Left lung (tissue), 10 donors: Measurements from ENCODE around the gene NFX1. TPM values are rescaled to one million over a fixed set of nuclear protein-coding genes. Genes with fewer than 3 reads are reported as not detected.

Experiments
- ATAC-seq: fragments of 200-7000 bp; cut with Tn5 transposase; one replicate; pipeline ENCODE4 v1.9.1; 2020; ENCODE audit warnings: moderate library complexity
- DNase-seq, 4 donors: peaks; one replicate each; pipeline ENCODE4 v3.0.0-alpha.2; 2013 to 2020
- H3K27ac ChIP-seq, 2 donors: fragments of 200-600 bp; sonication (generic) in 1 of 2; one replicate each; pipeline versions ENCODE4 v1.5.0 to v1.8.0; 2020 to 2021
- H3K27me3 ChIP-seq, 2 donors: fragments of 200-600 bp; sonication (generic) in 1 of 2; one replicate each; pipeline versions ENCODE4 v1.5.0 to v1.8.0; 2020 to 2021
- H3K36me3 ChIP-seq, 2 donors: fragments of 200-600 bp; sonication (generic) in 1 of 2; one replicate each; pipeline versions ENCODE4 v1.5.0 to v1.8.0; 2020 to 2021
- H3K4me1 ChIP-seq, 2 donors: fragments of 200-600 bp; one replicate each; pipeline ENCODE4 v1.8.0; 2021
- H3K4me3 ChIP-seq, 2 donors: fragments of 200-600 bp; sonication (generic) in 1 of 2; one replicate each; pipeline versions ENCODE4 v1.5.0 to v1.8.0; 2020 to 2021; ENCODE audit warnings: mild to moderate bottlenecking in 1 of 2
- H3K9me3 ChIP-seq, 2 donors: fragments of 200-600 bp; sonication (generic) in 1 of 2; one replicate each; pipeline versions ENCODE4 v1.5.0 to v1.8.0; 2020 to 2021
- intact Hi-C, 2 donors: fragments of 100-400 bp; cut with DNase I; formaldehyde crosslinking; loops; one replicate each; pipeline versions ENCODE4 v1.11.2 to v1.14.2; 2022
- polyA plus RNA-seq, 6 donors: library from polyadenylated mRNA; unstranded; fragments of 120-200 nt; gene quantifications; one replicate each; pipeline ENCODE4 v1.2.1, GENCODE V29; 2013; ENCODE audit not compliant: insufficient read length in 6 of 6
- total RNA-seq, 2 donors: library from RNA; stranded (reverse); fragmentation: NEBNext Ultra II Directional; extraction: Animal tissue kit (Norgen Biotek cat#: 25700); gene quantifications; one replicate each; pipeline ENCODE4 v1.2.1, GENCODE V29; 2021
- TF ChIP-seq, protein P1 (sequence below), 2 donors: fragments of 200-600 bp; sonication (generic) in 1 of 2; IDR thresholded peaks; one replicate each; pipeline versions ENCODE4 v1.5.0 to v1.8.0; 2021; ENCODE audit warnings: antibody characterized with exemption in 2 of 2
- donor health status: DM: no; HTN: yes; CAD: no.
- donor health status: DM: no; HTN: no; CAD: no.

NFX1 gene
- total and polyA plus RNA-seq, 8 donors, result 32.0 to 43.2 (median 38.4) TPM

DNA sequence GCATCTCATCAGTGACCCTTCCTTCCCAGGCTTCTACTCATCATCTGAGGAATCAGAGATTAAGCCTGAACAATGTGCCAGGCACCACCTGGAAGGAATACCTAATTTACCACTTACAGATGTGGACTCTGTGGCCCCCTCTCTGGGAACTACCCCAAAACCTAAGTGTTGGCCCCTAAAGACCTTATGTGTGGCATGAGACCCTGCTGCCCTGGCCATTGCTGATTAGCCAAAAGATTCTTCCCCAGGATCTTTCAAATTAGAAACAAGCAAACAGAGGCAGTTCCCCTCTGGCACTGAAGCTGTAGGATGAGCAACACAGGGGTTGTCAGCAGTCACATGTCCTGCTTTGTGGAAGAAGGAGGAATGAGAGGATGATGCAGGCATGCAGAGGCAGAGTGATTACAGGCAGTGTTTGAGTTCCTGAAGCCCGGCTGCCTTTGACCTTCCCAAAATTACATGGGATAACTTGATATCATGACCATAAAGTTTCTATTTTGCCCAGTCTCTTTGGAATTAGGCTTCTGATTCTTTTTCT lies 39.8 kb upstream of the NFX1 start:
- H3K27me3 ChIP-seq, result no peaks in the 10 kb centered on the region
- H3K36me3 ChIP-seq, result peaks cover 0 to 61% of the 10 kb centered on the region in 2 donors
- ATAC-seq, result peak; percentile 58
- H3K9me3 ChIP-seq, result no peaks in the 10 kb centered on the region
- H3K4me3 ChIP-seq, result no peak overlapping the region
- TF ChIP-seq, protein P1, sequence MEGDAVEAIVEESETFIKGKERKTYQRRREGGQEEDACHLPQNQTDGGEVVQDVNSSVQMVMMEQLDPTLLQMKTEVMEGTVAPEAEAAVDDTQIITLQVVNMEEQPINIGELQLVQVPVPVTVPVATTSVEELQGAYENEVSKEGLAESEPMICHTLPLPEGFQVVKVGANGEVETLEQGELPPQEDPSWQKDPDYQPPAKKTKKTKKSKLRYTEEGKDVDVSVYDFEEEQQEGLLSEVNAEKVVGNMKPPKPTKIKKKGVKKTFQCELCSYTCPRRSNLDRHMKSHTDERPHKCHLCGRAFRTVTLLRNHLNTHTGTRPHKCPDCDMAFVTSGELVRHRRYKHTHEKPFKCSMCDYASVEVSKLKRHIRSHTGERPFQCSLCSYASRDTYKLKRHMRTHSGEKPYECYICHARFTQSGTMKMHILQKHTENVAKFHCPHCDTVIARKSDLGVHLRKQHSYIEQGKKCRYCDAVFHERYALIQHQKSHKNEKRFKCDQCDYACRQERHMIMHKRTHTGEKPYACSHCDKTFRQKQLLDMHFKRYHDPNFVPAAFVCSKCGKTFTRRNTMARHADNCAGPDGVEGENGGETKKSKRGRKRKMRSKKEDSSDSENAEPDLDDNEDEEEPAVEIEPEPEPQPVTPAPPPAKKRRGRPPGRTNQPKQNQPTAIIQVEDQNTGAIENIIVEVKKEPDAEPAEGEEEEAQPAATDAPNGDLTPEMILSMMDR (IDR thresholded peaks at IDR 0.05), result no peak
- intact Hi-C loops, result no loop called here
- H3K27ac ChIP-seq, result no peak overlapping the region
- H3K4me1 ChIP-seq, result no peaks in the 10 kb centered on the region
- no peak for DNase-seq

DNA sequence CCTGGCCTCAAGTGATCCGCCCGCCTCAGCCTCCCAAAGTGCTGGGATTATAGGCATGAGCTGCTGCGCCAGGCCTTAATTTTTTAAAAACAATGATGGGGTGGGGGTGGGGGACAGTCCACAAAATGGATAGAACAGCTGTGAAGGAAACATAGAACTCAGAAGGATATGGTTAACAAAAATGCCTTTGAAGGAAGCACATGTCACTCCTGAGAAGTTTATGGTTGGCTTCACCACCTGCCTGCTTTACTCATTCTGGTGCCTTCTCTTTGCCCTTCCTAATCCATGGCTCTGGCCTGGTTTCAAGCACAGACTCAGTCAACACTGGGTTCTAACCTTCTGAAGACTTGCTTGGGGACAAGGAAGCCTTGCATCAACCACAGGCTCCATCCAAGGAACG lies 36.1 kb upstream of the NFX1 start:
- H3K27ac ChIP-seq, result no peak overlapping the region
- ATAC-seq, result no peak
- H3K9me3 ChIP-seq, result no peaks in the 10 kb centered on the region
- intact Hi-C loops, result no loop called here
- DNase-seq, result no peak
- no peaks in the 10 kb centered on the region for H3K27me3 ChIP-seq
- TF ChIP-seq, protein P1 (IDR thresholded peaks at IDR 0.05), result no peak
- H3K36me3 ChIP-seq, result peaks cover 5 to 88% of the 10 kb centered on the region in 2 donors
- H3K4me1 ChIP-seq, result no peaks in the 10 kb centered on the region
- no peak overlapping the region for H3K4me3 ChIP-seq

DNA sequence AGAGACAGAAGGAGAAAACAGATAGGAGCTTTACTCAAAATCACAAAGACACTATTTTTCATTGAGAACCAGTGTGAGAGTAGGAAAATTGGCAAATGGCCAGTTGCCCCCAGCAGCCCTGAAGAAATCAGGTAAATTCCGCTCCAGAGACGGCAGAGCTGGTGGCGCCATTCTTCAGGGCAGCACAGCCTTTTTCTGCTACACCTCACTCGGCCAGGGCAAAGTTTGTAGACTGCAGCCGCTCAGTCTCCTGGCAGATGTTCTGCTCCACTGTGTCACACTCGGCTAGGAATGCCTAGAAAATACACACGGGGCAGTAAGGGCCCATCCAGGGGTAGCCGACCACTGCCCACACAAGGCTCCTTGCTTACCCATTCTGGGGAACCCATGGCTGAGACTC lies 35.3 kb upstream of the NFX1 start:
- Histone ChIP-seq H3K27ac (no peak overlapping the region), H3K27me3 (no peaks in the 10 kb centered on the region), H3K36me3 (peaks cover 5 to 96% of the 10 kb centered on the region in 2 donors), H3K4me1 (no peaks in the 10 kb centered on the region), H3K4me3 (no peak overlapping the region), H3K9me3 (no peaks in the 10 kb centered on the region)
- no peak for ATAC-seq
- TF ChIP-seq, protein P1 (IDR thresholded peaks at IDR 0.05), result no peak
- intact Hi-C loops, result no loop called here
- DNase-seq, result no peak

DNA sequence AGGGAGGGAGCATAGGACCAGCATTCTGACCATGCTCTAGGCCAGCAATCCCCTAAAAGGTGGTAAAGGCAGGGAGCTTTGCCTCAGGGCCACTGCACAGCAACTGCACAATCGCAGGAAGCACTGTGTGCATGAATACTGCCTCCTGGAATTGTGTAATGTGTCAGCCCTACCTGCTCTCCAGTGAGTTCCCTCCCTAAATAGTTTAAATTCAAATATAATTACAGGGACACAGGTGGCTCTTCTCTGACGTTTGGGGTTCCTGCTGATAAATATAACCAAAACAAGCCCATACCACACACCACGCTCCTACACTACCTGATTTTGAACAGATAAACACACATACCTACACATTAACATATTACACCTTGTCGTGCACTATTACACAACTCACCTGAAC lies 34.8 kb upstream of the NFX1 start:
- TF ChIP-seq, protein P1 (IDR thresholded peaks at IDR 0.05), result no peak
- Histone ChIP-seq H3K9me3 (no peaks in the 10 kb centered on the region), H3K27ac (no peak overlapping the region), H3K4me1 (no peaks in the 10 kb centered on the region), H3K27me3 (no peaks in the 10 kb centered on the region), H3K36me3 (peaks cover 5 to 96% of the 10 kb centered on the region in 2 donors), H3K4me3 (no peak overlapping the region)
- ATAC-seq (no peak), DNase-seq (no peak)
- intact Hi-C loops, result no loop called here

DNA sequence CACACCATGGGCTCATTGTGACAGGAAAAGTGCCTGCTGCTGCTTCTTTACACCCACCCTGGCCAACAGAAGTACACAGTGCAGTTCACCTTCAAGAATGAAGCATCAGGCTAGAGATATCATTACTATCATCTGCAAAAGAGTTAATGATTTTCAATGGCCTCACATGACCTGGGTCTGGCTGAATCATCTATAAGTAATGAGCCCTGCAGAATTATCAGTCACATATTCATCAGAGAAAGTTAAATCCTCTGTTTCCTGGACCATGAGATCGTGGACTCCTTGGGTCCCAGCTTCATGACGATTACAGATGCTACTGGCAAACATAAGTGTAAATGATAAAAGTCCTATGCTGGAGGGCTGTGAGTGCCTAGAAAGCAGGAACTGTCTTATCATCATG lies 34.1 kb upstream of the NFX1 start:
- H3K9me3 ChIP-seq, result no peaks in the 10 kb centered on the region
- no peaks in the 10 kb centered on the region for H3K27me3 ChIP-seq
- H3K4me1 ChIP-seq, result peaks cover 0 to under 1% of the 10 kb centered on the region in 2 donors
- no peak overlapping the region for H3K27ac ChIP-seq
- ATAC-seq, result no peak
- intact Hi-C loops, result no loop called here
- DNase-seq, result no peak
- TF ChIP-seq, protein P1 (IDR thresholded peaks at IDR 0.05), result no peak
- H3K36me3 ChIP-seq, result peaks cover 5 to 98% of the 10 kb centered on the region in 2 donors
- no peak overlapping the region for H3K4me3 ChIP-seq
